Keratinocyte (primary cell): ENCODE results near the gene HOXC9. TPM values are rescaled to one million over a fixed set of nuclear protein-coding genes. Genes with fewer than 3 reads are reported as not detected.
A peak's percentile ranks its signal among the peaks of the same experiment; 100 is the strongest.

ENCODE experiments used
- DNase-seq: peaks from one replicate; pipeline ENCODE4 v3.0.0-alpha.2; 2011; ENCODE audit warnings: low read depth, missing footprints, low spot score
- FAIRE-seq: peaks from 2 replicates; lab custom pipeline; 2011; peaks lifted over from hg19 to GRCh38; lab: Jason Lieb, UNC
- H2AFZ ChIP-seq: 2 replicates; pipeline ENCODE4 v1.6.0; 2012; ENCODE audit warnings: low read length, control low read depth, inconsistent platforms; ENCODE audit not compliant: control insufficient read depth
- H3K27ac ChIP-seq: 2 replicates; pipeline ENCODE4 v1.5.1; 2011; ENCODE audit warnings: low read length; ENCODE audit not compliant: control insufficient read depth, insufficient read depth
- H3K27me3 ChIP-seq: 3 replicates; pipeline ENCODE4 v1.6.0; 2011; ENCODE audit warnings: low read length; ENCODE audit not compliant: control insufficient read depth, insufficient read depth; ENCODE audit errors: extremely low read depth
- H3K36me3 ChIP-seq, 2 experiments: 2 replicates in 1 of 2; 3 replicates in 1 of 2; pipeline ENCODE4 v1.5.1; 2011; ENCODE audit warnings: low read length in 2 of 2, mild to moderate bottlenecking in 1 of 2; ENCODE audit not compliant: control insufficient read depth in 2 of 2, insufficient read depth in 2 of 2; ENCODE audit errors: extremely low read depth in 1 of 2
- H3K4me1 ChIP-seq: 3 replicates; pipeline ENCODE4 v1.5.1; 2011; ENCODE audit warnings: low read length; ENCODE audit not compliant: control insufficient read depth, insufficient read depth; ENCODE audit errors: extremely low read depth
- H3K4me2 ChIP-seq: 3 replicates; pipeline ENCODE4 v1.6.0; 2011; ENCODE audit warnings: low read depth, low read length; ENCODE audit not compliant: control insufficient read depth, insufficient read depth; ENCODE audit errors: extremely low read depth
- H3K4me3 ChIP-seq, 3 experiments: fragments of 200-600 bp in 1 of 3; sonication (generic) in 1 of 3; 2 replicates in 2 of 3; 3 replicates in 1 of 3; pipeline ENCODE4 v1.5.1; 2011 to 2016; ENCODE audit warnings: low read length in 3 of 3, mild to moderate bottlenecking in 3 of 3, control low read depth in 2 of 3, inconsistent platforms in 1 of 3, low read depth in 1 of 3, mixed read lengths in 1 of 3, mixed run types in 1 of 3, moderate library complexity in 1 of 3; ENCODE audit not compliant: control insufficient read depth in 2 of 3, insufficient read depth in 2 of 3; ENCODE audit errors: extremely low read depth in 1 of 3
- H3K79me2 ChIP-seq: 2 replicates; pipeline ENCODE4 v1.6.0; 2012; ENCODE audit warnings: low read length; ENCODE audit not compliant: control insufficient read depth, insufficient read depth
- H3K9ac ChIP-seq: 3 replicates; pipeline ENCODE4 v1.6.0; 2011; ENCODE audit warnings: low read length; ENCODE audit not compliant: control insufficient read depth, insufficient read depth; ENCODE audit errors: extremely low read depth
- H3K9me1 ChIP-seq: 3 replicates; pipeline ENCODE4 v1.6.0; 2011; ENCODE audit warnings: low read length; ENCODE audit not compliant: control insufficient read depth, insufficient read depth; ENCODE audit errors: extremely low read depth
- H3K9me3 ChIP-seq: 2 replicates; pipeline ENCODE4 v1.5.1; 2012; ENCODE audit warnings: low read depth, low read length; ENCODE audit not compliant: control insufficient read depth
- H4K20me1 ChIP-seq: 3 replicates; pipeline ENCODE4 v1.6.0; 2011; ENCODE audit warnings: low read length; ENCODE audit not compliant: control insufficient read depth, insufficient read depth; ENCODE audit errors: extremely low read depth
- EZH2 ChIP-seq: IDR thresholded peaks from one replicate; pipeline ENCODE4 v1.6.1; 2012; ENCODE audit warnings: inconsistent platforms, mild to moderate bottlenecking, low read length, moderate library complexity
- dilution Hi-C: fragments of 300-500 bp; cut with MboI; formaldehyde crosslinking; loops from one replicate; pipeline ENCODE4 v1.7.0; 2020; ENCODE audit warnings: low sequenced_read_pairs; ENCODE audit not compliant: extremely low pct_ligation_motif_present
- polyA plus RNA-seq, 5 experiments: library from polyadenylated mRNA; depleted of rRNA in 3 of 5; stranded (reverse) in 3 of 5; stranded (forward) in 1 of 5; unstranded in 1 of 5; fragments of >200 nt; gene quantifications; 1 replicate in 1 of 5; 2 replicates in 3 of 5; 3 replicates in 1 of 5; pipeline versions ENCODE4 v1.2.1 to v1.2.3, GENCODE V29; 2011 to 2012; ENCODE audit warnings: missing spikeins in 2 of 5, low read depth in 1 of 5, low replicate concordance in 1 of 5
- TF ChIP-seq, protein P1 (sequence below), 3 experiments: IDR thresholded peaks in 1 of 3; conservative IDR thresholded peaks in 1 of 3; optimal IDR thresholded peaks in 1 of 3; 2 replicates in 2 of 3; 3 replicates in 1 of 3; pipeline versions ENCODE3 to v1.5.1; 2011; ENCODE audit warnings: low read length in 3 of 3, mild to moderate bottlenecking in 3 of 3, moderate library complexity in 2 of 3, control low read depth in 1 of 3, inconsistent platforms in 1 of 3; ENCODE audit not compliant: insufficient read depth in 2 of 3; ENCODE audit errors: extremely low read depth in 1 of 3

The HOXC9 gene
- polyA plus RNA-seq, 1 donor (not counting 4 experiments of a cell fraction or from before 2014, with no cell fraction given) = 1.8 TPM

DNA sequence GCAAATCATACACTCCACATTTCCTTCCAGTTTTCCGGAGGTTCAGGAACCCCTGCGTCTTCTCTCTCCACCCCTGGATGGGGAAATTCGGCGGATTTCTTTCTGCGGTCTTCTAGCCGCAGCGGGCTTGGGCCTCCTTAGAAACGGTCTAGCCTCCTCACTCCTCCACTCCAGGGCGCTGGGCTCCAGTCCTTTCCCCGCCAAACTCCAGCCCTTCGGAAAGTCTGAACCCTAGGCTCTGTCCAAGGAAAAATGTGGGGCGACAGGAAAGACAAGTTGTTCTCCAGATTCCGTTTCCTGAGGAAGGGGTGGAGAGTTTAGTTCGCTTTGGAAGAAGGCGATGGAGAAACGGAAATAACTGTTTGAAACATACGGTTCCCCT lies 16.4 kb upstream of the HOXC9 start:
- H3K36me3 ChIP-seq = no peaks in the 10 kb centered on the region
- no peaks in the 10 kb centered on the region for H3K9me1 ChIP-seq
- peak overlapping the region; percentile 87 for H3K4me2 ChIP-seq
- H3K79me2 ChIP-seq = peaks cover 48% of the 10 kb centered on the region
- peaks cover 31% of the 10 kb centered on the region for H3K4me1 ChIP-seq
- H3K4me3 ChIP-seq = peak overlapping the region; percentile 44 to 67 (median 67)
- dilution Hi-C loops = no loop called here
- H3K27ac ChIP-seq = peak overlapping the region; percentile 74
- H3K9me3 ChIP-seq = no peaks in the 10 kb centered on the region
- DNase-seq (no peak), FAIRE-seq (no peak)
- TF ChIP-seq, protein P1, sequence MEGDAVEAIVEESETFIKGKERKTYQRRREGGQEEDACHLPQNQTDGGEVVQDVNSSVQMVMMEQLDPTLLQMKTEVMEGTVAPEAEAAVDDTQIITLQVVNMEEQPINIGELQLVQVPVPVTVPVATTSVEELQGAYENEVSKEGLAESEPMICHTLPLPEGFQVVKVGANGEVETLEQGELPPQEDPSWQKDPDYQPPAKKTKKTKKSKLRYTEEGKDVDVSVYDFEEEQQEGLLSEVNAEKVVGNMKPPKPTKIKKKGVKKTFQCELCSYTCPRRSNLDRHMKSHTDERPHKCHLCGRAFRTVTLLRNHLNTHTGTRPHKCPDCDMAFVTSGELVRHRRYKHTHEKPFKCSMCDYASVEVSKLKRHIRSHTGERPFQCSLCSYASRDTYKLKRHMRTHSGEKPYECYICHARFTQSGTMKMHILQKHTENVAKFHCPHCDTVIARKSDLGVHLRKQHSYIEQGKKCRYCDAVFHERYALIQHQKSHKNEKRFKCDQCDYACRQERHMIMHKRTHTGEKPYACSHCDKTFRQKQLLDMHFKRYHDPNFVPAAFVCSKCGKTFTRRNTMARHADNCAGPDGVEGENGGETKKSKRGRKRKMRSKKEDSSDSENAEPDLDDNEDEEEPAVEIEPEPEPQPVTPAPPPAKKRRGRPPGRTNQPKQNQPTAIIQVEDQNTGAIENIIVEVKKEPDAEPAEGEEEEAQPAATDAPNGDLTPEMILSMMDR (optimal IDR thresholded peaks at IDR 0.05 in 1 of 3, IDR thresholded peaks at IDR 0.05 in 1 of 3, conservative IDR thresholded peaks at IDR 0.05 in 1 of 3; ENCODE audit: extremely low read depth in 1 of 3, insufficient read depth in 2 of 3, low read length in 3 of 3) = no peak
- TF ChIP-seq EZH2 = no peak
- peak overlapping the region; percentile 77 for H3K9ac ChIP-seq
- H2AFZ ChIP-seq = no peak overlapping the region
- no peaks in the 10 kb centered on the region for H3K27me3 ChIP-seq
- no peaks in the 10 kb centered on the region for H4K20me1 ChIP-seq

DNA sequence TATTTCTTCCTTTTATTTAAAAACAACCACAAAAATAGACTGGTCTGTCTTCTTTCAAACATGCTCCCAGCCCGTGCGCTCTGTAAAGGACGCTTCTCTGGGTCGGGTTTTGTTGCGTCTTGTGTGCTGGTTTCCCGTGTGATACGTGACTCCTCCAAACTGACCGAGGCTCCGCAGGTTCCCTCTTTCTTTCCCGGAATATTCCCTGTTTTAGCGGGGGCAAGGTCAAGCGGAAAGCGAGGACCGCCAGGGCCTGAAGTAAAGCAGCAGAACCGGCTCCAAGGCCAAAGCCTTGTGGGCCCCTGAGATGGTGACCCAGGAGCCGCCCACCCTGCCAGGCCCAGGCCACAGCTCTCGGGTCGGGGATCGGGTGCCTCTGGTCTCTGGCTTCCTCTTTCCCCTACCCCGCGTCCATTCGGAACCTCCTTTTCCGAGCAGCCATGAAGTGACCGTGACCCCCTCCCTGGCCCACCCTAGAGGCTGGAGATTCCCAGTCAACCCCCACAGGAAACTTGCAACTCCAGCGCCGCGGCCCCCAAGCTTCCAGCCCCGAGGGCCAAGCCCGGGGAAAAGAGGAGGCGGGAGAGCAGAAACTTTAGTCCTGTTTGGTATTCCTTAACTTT lies 15.9 kb upstream of the HOXC9 start:
- DNase-seq (no peak), FAIRE-seq (no peak)
- Histone ChIP-seq H3K4me2 (peak overlapping the region; percentile 87), H3K27me3 (no peaks in the 10 kb centered on the region), H3K4me3 (peak overlapping the region; percentile 44 to 67 (median 67)), H4K20me1 (no peaks in the 10 kb centered on the region), H3K9me1 (no peaks in the 10 kb centered on the region), H3K4me1 (peaks cover 31% of the 10 kb centered on the region), H2AFZ (peak overlapping the region; percentile 32), H3K36me3 (no peaks in the 10 kb centered on the region), H3K9ac (peak overlapping the region; percentile 77), H3K9me3 (no peaks in the 10 kb centered on the region), H3K27ac (peak overlapping the region; percentile 74), H3K79me2 (peaks cover 53% of the 10 kb centered on the region)
- dilution Hi-C loops = no loop called here
- TF ChIP-seq, protein P1 (optimal IDR thresholded peaks at IDR 0.05 in 1 of 3, IDR thresholded peaks at IDR 0.05 in 1 of 3, conservative IDR thresholded peaks at IDR 0.05 in 1 of 3; ENCODE audit: extremely low read depth in 1 of 3, insufficient read depth in 2 of 3, low read length in 3 of 3) = no peak
- no peak for TF ChIP-seq EZH2
